Stimulated activated naive CD4-positive, alpha-beta T cell treated with Interleukin-2 at 50 U/mL for 16 hours (primary cell): Measurements from ENCODE around the gene LDB2.

Experiments used
- DNase-seq: peaks from one replicate; lab custom pipeline; 2025; lab: John Stamatoyannopoulos, UW

LDB2 gene

GRCh38 chr4:16685536-16685935 is 212.9 kb downstream of the LDB2 start:
- DNase-seq, result no peak

GRCh38 chr4:16684935-16685334 is 213.5 kb downstream of the LDB2 start:
- DNase-seq, result no peak

DNA sequence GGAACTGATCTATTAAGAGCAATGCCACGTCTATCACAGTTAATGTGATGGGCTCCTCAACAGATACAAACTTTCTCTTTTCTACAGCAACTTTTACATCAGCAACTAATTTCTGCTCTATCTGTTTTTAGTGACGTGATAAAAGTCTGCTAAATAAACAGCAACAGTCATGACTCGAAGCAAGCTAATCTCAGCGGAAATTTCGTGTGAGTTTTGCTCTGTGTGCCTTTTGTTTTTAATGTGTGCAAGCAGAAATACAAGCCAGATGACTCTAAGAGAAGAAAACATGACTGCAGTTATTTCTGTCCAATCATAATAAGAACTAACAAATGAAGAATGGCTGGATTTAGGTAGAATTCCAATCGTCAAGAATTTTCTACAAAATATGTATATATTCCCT is 214.3 kb downstream of the LDB2 start:
- DNase-seq, result no peak

DNA sequence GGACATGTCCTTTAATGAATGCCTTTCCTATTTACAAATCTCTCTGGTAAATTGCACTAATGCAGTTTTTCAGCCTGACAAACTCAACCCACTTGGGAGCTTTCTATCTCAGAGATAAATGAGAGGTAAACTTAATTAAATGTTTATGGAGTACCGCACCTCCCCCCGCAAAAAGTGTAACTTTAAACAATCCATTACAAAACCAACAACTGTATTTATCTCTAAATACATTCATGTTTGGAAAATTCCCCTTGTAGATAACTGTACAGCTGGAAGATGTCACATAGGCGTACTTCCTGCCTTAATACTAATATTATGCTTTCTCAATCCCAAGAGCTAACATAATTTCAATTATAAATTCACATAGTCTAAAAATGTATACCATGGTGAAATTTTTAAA is 215.5 kb downstream of the LDB2 start:
- no peak for DNase-seq

GRCh38 chr4:16677001-16677944 is 221.2 kb downstream of the LDB2 start:
- DNase-seq, result no peak

- no peak for DNase-seq
Observed at GRCh38 chr4:16676230-16676770, 222.1 kb downstream of the LDB2 start.

GRCh38 chr4:16674082-16674481 is 224.4 kb downstream of the LDB2 start:
- DNase-seq, result no peak

GRCh38 chr4:16672421-16672820 is 226.0 kb downstream of the LDB2 start:
- DNase-seq, result no peak

DNA sequence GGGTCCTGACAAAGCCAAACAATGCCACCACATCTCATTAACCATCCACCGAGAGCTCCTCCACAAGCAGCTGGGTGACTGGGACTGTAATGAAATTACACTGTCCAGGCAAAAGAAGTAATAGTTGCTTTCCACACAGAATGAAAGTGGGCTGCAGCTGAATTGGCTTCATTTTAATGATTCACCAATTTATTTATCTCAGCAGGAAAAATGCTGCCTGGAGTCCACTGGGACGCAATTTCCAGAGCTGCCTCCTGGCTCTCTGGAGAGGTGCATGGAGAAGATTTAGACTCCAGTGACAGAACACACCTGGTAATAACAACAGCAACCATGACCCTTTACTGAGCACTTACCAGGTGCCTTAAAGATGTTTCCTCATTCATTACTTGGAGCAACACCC is 226.7 kb downstream of the LDB2 start:
- no peak for DNase-seq

DNA sequence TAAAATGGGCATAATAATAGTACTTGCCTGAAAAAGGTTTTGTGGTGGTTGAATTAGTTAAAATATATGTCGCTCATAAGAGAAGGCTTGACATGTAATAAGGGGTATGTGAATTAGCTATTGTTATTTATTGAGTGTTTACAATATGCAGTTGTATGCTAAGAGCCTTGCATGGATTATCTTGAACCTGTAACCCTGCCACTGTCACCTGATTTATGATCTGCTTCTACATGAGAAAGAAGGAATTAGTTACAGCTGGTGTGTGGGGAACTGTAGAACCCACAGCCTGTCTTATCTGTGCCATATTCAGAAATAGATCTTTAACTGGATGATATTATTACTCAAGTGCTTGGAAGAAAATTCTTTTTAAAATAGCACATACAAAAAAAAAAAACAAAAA is 227.7 kb downstream of the LDB2 start:
- DNase-seq, result no peak

DNA sequence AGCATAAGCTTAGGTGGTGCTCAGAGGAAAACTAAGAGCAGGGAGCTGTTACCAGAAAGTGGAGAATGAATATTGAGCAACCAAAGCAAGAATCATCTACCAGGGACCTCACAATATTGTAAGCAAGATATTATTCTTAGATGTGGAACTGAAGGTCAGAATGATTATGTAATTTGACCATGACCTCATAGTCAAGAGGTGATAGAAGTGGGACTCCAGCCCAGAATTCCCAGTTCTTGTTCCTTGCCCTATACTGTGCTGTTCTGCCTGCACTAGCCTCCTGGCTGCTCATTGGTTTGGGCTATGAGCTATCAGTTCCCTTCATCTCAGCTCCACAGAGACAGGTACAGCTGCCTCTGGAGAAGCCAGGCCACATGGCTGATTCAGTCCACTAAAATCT is 229.4 kb downstream of the LDB2 start:
- DNase-seq, result no peak

DNA sequence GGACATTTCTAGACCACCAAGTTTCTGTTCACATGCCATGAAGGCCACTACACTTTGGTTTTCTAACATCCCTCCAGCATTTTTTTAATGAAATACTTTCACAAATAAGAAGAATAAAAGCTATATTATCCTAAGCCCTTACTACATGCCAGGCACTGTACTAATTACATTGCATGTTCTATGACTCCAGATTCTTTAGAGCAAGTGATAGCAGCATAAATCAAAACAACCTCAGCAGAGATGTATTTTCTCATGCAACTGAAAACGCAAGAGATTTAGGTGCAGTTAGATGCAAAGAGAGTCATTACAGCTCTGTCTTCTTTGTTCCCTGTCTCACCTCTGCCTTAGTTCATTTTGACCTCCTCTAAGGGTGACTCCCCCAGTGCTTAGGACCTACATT is 230.0 kb downstream of the LDB2 start:
- DNase-seq, result no peak

DNA sequence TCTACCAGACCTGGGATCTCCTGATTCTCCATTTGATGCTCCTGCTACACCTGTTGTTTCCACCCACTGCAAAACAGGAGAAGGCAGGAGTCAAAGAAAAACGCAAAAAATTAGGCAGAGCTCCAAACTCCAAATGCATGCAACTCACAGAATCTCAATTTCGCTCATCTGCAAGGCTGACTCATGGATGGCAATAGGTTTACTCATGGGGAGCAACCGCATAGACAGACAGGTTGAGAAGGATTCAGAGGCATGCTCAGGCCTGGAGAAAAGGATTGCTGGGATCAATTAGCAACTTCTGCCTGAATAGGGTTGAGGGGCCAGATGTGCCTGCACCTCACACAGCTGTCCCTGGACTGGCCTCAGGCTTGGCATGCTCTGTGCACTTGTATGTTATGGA is 231.0 kb downstream of the LDB2 start:
- no peak for DNase-seq

DNA sequence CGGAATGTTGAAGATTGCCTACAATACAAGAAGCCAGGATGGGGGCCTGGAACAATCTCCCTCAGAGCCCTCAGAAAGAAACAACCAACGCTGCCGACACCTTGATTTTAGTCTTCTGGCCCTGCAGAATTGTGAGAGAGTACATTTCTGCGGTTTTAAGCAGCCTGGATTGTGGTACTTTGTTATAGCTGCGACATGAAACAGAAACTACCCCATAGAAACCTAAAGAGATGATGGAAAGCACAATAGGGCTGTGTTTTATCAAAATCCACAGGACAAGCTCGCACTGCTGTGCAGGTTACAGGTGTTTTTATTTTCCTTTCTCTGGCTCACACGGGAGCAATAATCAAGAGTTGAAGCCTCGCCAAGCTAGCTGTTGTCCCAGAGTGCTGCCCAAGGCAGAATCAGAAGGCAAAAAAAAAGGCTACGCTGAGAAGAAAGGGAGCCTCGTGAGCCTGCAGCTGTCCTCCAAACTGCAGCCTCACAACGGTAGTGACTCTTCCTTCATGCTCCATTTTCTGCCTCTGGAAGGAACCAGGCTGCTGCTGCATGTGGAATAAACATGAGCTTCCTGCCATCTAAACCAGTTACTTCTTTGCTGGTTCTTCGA is 232.4 kb downstream of the LDB2 start:
- no peak for DNase-seq

DNA sequence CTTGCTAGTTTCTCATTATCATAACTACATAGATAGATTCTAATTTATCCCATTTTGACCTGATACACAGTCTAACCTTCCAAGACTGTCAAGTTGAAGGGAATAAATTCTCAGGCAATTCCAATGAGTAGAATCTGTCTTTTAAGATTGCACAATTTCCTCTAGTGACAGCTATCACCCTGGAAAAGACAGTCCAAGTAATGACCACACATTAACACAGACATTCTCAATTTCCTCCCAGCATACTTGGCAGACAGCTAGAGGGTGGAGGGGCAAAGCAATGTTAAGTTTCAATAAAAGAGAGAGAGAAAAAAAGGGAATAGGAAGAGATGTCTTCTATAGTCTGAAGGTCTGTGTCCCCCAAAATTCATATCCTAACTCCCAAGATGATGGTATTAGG is 234.7 kb downstream of the LDB2 start:
- DNase-seq, result no peak

DNA sequence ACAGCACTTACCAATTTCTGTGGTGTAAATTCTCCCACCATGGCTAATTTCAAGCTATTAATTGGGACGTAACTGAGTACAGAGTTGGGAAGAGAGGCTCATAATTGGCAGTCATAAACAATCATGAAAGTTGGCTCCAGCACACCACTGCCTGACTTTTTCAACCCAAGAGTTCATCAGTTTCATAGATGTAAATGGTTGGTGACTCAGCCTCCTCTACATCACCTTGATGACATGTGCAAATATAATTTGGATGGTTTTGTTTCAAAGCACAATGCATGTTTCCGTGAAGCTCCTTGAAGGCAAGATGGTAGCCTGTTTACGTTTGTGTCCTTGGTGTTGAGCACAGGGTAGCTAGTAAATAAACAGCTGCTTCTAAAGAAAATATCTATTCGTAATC is 235.1 kb downstream of the LDB2 start:
- DNase-seq, result no peak

- no peak for DNase-seq
Observed at GRCh38 chr4:16661813-16662212, 236.6 kb downstream of the LDB2 start.

GRCh38 chr4:16660656-16661055 is 237.8 kb downstream of the LDB2 start:
- DNase-seq, result no peak

DNA sequence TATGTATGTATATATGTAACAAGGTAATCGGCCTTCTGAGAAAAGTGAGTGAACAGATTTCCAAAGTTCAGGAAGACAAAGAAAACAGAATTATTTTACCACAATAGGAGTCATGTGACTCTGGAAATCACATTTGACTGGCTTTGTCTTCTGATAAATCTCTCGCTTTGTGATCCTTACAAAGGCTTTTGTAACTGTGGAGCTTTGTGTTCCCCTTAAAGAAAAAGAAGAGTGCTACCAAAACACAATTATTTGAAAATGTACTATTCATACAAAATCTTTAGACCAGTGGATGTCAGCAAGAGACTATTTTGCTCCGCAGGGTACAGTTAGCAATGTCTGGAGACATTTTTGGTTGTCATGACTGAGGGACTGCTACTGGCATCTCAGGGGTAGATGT is 238.8 kb downstream of the LDB2 start:
- no peak for DNase-seq

- DNase-seq, result no peak
Observed at GRCh38 chr4:16659079-16659478, 239.4 kb downstream of the LDB2 start.

GRCh38 chr4:16658183-16658582 is 240.3 kb downstream of the LDB2 start:
- no peak for DNase-seq

- no peak for DNase-seq
Observed at GRCh38 chr4:16655111-16655510, 243.3 kb downstream of the LDB2 start.

DNA sequence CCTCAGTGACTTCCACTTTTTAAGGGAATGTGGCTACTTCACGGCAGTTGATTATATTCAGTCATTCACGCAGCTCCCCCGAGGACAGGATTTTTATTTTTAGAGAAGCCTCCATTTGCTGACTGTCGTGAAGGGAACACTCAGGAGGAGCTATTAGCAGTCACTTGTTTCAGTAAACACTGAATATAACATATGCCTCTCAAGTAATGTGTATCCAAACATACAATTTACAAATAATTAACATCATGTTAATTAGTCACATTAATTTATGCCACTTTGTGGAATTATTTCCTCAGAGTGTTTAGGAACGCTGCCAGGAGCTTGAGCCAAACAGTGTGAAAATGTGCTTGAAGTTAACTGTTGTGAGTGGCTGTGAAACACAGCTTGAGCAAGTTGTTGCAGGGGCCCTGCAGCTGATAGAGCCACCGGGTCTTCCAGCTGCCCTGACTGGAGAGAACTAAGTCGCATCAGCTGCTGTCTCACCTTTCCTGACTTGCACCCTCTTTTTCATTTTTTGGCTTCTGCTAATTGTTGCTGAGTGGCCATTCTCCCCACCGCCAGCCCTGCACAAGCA is 245.6 kb downstream of the LDB2 start:
- DNase-seq, result no peak
